Endodermal cell (in vitro differentiated cells): ENCODE results near the gene ADAMTS10. TPM values are rescaled to one million over a fixed set of nuclear protein-coding genes. Genes with fewer than 3 reads are reported as not detected.

Experiments used
- DNase-seq: peaks from one replicate; pipeline ENCODE4 v3.0.0-alpha.2; 2017
- H3K27ac ChIP-seq: 2 replicates; pipeline ENCODE4 v1.5.1; 2013; ENCODE audit warnings: mild to moderate bottlenecking, low read depth, low read length, moderate library complexity
- H3K27me3 ChIP-seq: 2 replicates; pipeline ENCODE4 v1.6.1; 2013; ENCODE audit warnings: mild to moderate bottlenecking, low read length, moderate library complexity; ENCODE audit not compliant: insufficient read depth, control insufficient read depth, poor library complexity, severe bottlenecking
- H3K36me3 ChIP-seq: 2 replicates; pipeline ENCODE4 v1.7.0; 2013; ENCODE audit warnings: mild to moderate bottlenecking, low read length, moderate library complexity; ENCODE audit not compliant: control insufficient read depth, insufficient read depth
- H3K4me1 ChIP-seq: one replicate; pipeline ENCODE4 v1.7.0; 2013; ENCODE audit warnings: low read length; ENCODE audit not compliant: control insufficient read depth, insufficient read depth
- H3K4me3 ChIP-seq: 2 replicates; pipeline ENCODE4 v1.5.1; 2013; ENCODE audit warnings: mild to moderate bottlenecking, low read length, moderate library complexity
- H3K9ac ChIP-seq: 2 replicates; pipeline ENCODE4 v1.6.1; 2013; ENCODE audit warnings: mild to moderate bottlenecking, low read length, moderate library complexity; ENCODE audit not compliant: poor library complexity, severe bottlenecking; ENCODE audit errors: extremely low read depth
- H3K9me3 ChIP-seq: 2 replicates; pipeline ENCODE4 v1.6.1; 2013; ENCODE audit warnings: mild to moderate bottlenecking, low read length, moderate library complexity; ENCODE audit not compliant: control insufficient read depth
- H3K27ac Mint-ChIP-seq: 2 replicates; pipeline ENCODE4 v1.8.0; 2020; ENCODE audit warnings: mixed read lengths
- H3K27me3 Mint-ChIP-seq: 2 replicates; pipeline ENCODE4 v1.8.0; 2021; ENCODE audit warnings: mild to moderate bottlenecking, mixed read lengths; ENCODE audit not compliant: insufficient read depth
- H3K36me3 Mint-ChIP-seq: 2 replicates; pipeline ENCODE4 v1.8.0; 2020; ENCODE audit warnings: low read depth, mixed read lengths
- H3K4me1 Mint-ChIP-seq: 2 replicates; pipeline ENCODE4 v1.8.0; 2020; ENCODE audit warnings: mixed read lengths
- H3K4me3 Mint-ChIP-seq: 2 replicates; pipeline ENCODE4 v1.8.0; 2020; ENCODE audit warnings: mild to moderate bottlenecking, moderate library complexity, mixed read lengths
- H3K9me3 Mint-ChIP-seq: 2 replicates; pipeline ENCODE4 v1.8.0; 2020; ENCODE audit warnings: mild to moderate bottlenecking, mixed read lengths
- CTCF ChIP-seq: fragments of 200-600 bp; sonication (generic); conservative IDR thresholded peaks from 2 replicates; pipeline ENCODE4 v1.5.0; 2021; ENCODE audit warnings: antibody characterized with exemption, mild to moderate bottlenecking
- WGBS, 2 experiments: methylation state at CpG; one replicate each; pipeline versions ENCODE4 v1.1.5 to v1.1.7; 2013; ENCODE audit warnings: missing lambda C conversion rate in 2 of 2, mixed read lengths in 1 of 2; ENCODE audit not compliant: insufficient coverage in 1 of 2, insufficient read length in 1 of 2; 5-methylcytosine and 5-hydroxymethylcytosine counted together
- total RNA-seq, 2 donors: library from RNA; stranded (reverse); fragmentation: NEBNext Ultra II Directional in 1 of 2; extraction: Animal tissue kit (Norgen Biotek cat#: 25700) in 1 of 2; gene quantifications; 2 replicates in 1 of 2; 3 replicates in 1 of 2; pipeline ENCODE4 v1.2.1, GENCODE V29; 2021

ADAMTS10 gene
- total RNA-seq, 2 donors from 2014 or later: 19.3 to 35.9 TPM

GRCh38 chr19:8643860-8644653, 33.5 kb upstream of the ADAMTS10 start:
- Histone ChIP-seq H3K4me3 (no peak overlapping the region), H3K4me1 (no peaks in the 10 kb centered on the region), H3K9ac (no peak overlapping the region), H3K27me3 (no peaks in the 10 kb centered on the region), H3K27ac (no peak overlapping the region), H3K9me3 (no peaks in the 10 kb centered on the region), H3K36me3 (no peaks in the 10 kb centered on the region)
- H3K36me3 Mint-ChIP-seq: no peaks in the 10 kb centered on the region
- H3K27me3 Mint-ChIP-seq: peaks cover 12% of the 10 kb centered on the region
- 70 to 75% methylated on average over 7 of the region's 7 CpGs for WGBS, 2 experiments
- no peak overlapping the region for H3K4me3 Mint-ChIP-seq
- H3K27ac Mint-ChIP-seq: no peak overlapping the region
- TF ChIP-seq CTCF: no peak
- H3K4me1 Mint-ChIP-seq: peaks cover 10% of the 10 kb centered on the region
- peaks cover 7% of the 10 kb centered on the region for H3K9me3 Mint-ChIP-seq
- DNase-seq: no peak

- Histone ChIP-seq H3K27me3 (no peaks in the 10 kb centered on the region), H3K4me3 (no peak overlapping the region), H3K9ac (no peak overlapping the region), H3K9me3 (no peaks in the 10 kb centered on the region), H3K36me3 (no peaks in the 10 kb centered on the region), H3K27ac (no peak overlapping the region), H3K4me1 (no peaks in the 10 kb centered on the region)
- no peak for DNase-seq
- Mint-ChIP-seq H3K27me3 (peaks cover 12% of the 10 kb centered on the region), H3K4me1 (peaks cover 10% of the 10 kb centered on the region), H3K27ac (no peak overlapping the region), H3K36me3 (no peaks in the 10 kb centered on the region), H3K4me3 (no peak overlapping the region), H3K9me3 (peaks cover 9% of the 10 kb centered on the region)
- TF ChIP-seq CTCF: no peak
- 81% methylated on average over 5 of the region's 5 CpGs for WGBS, 2 experiments
These were observed 32.0 kb upstream of the ADAMTS10 start for GRCh38 chr19:8642561-8642960.

GRCh38 chr19:8641908-8642547, 31.5 kb upstream of the ADAMTS10 start:
- WGBS, 2 experiments: 67 to 72% methylated on average over 4 of the region's 4 CpGs
- TF ChIP-seq CTCF: peak; percentile 77
- Histone ChIP-seq H3K4me1 (no peaks in the 10 kb centered on the region), H3K36me3 (no peaks in the 10 kb centered on the region), H3K9ac (no peak overlapping the region), H3K9me3 (no peaks in the 10 kb centered on the region), H3K27ac (no peak overlapping the region), H3K4me3 (no peak overlapping the region), H3K27me3 (no peaks in the 10 kb centered on the region)
- H3K27me3 Mint-ChIP-seq: peaks cover 12% of the 10 kb centered on the region
- peaks cover 9% of the 10 kb centered on the region for H3K9me3 Mint-ChIP-seq
- H3K36me3 Mint-ChIP-seq: no peaks in the 10 kb centered on the region
- H3K27ac Mint-ChIP-seq: no peak overlapping the region
- no peak for DNase-seq
- H3K4me1 Mint-ChIP-seq: peaks cover 10% of the 10 kb centered on the region
- no peak overlapping the region for H3K4me3 Mint-ChIP-seq
